K562 (cell line): ENCODE data around the gene FOXN3. TPM values are rescaled to one million over a fixed set of nuclear protein-coding genes. Genes with fewer than 3 reads are reported as not detected.

Experiments used
- ATAC-seq: fragments of 200-7000 bp; cut with Tn5 transposase; 3 replicates; pipeline ENCODE4 v1.9.1; 2020; ENCODE audit warnings: moderate library complexity
- BruUV-seq: library from RNA; stranded (reverse); fragments of 400-500 nt; replicated peaks from 2 replicates; lab custom pipeline; 2021; lab: Mats Ljungman, UMichigan
- CTCF ChIA-PET: fragments of 300-600 bp; formaldehyde crosslinking; extraction: SDS; loops from one replicate; lab custom pipeline; 2021; ENCODE audit warnings: low intra/inter-chr PET ratio; lab: Yijun Ruan, JAX
- POLR2A ChIA-PET: fragments of 300-600, 350-650 bp; sonication (Branson Sonifier 250); formaldehyde crosslinking; extraction: SDS; loops from one replicate; lab custom pipeline; 2021; ENCODE audit warnings: antibody characterized with exemption, inconsistent platforms; lab: Yijun Ruan, JAX
- DNase-seq, 4 experiments: peaks; one replicate each; pipeline versions ENCODE4 v3.0.0 to v3.0.0-alpha.2; 2011 to 2018; ENCODE audit warnings: low spot score in 3 of 4, mixed read lengths in 3 of 4; ENCODE audit errors: extremely low read depth in 1 of 4
- FAIRE-seq: peaks from 2 replicates; lab custom pipeline; 2011; peaks lifted over from hg19 to GRCh38; lab: Jason Lieb, UNC
- H2AFZ ChIP-seq: 2 replicates; pipeline ENCODE4 v1.6.0; 2011; ENCODE audit warnings: low read depth, low read length, control low read depth, inconsistent platforms
- H3K27ac ChIP-seq: fragments of 200-600 bp; 3 replicates; pipeline ENCODE4 v1.8.0; 2011; ENCODE audit warnings: low read depth, mild to moderate bottlenecking, control low read depth, inconsistent platforms, low read length, moderate library complexity, mixed read lengths; ENCODE audit errors: extremely low read depth
- H3K27me3 ChIP-seq, 2 experiments: fragments of 300-600 bp in 1 of 2; 2 replicates in 1 of 2; 3 replicates in 1 of 2; pipeline versions ENCODE4 v1.6.0 to v1.8.0; 2011; ENCODE audit warnings: inconsistent platforms in 2 of 2, low read length in 2 of 2, mild to moderate bottlenecking in 1 of 2, mixed read lengths in 1 of 2, moderate library complexity in 1 of 2; ENCODE audit not compliant: control insufficient read depth in 2 of 2, insufficient read depth in 2 of 2
- H3K36me3 ChIP-seq: fragments of 300-600 bp; 3 replicates; pipeline ENCODE4 v1.8.0; 2011; ENCODE audit warnings: mild to moderate bottlenecking, low read length, inconsistent platforms; ENCODE audit not compliant: control insufficient read depth, insufficient read depth
- H3K4me1 ChIP-seq, 2 experiments: fragments of 200-600 bp in 1 of 2; replicated peaks in 1 of 2; 2 replicates in 1 of 2; 3 replicates in 1 of 2; pipeline versions ENCODE4 v1.5.1 to v1.8.0; 2011; ENCODE audit warnings: inconsistent platforms in 2 of 2, low read length in 2 of 2, mild to moderate bottlenecking in 1 of 2, mixed read lengths in 1 of 2, moderate library complexity in 1 of 2; ENCODE audit not compliant: control insufficient read depth in 2 of 2, insufficient read depth in 2 of 2
- H3K4me2 ChIP-seq: 2 replicates; pipeline ENCODE4 v1.6.1; 2011; ENCODE audit warnings: low read length, control low read depth, inconsistent platforms, mixed read lengths; ENCODE audit not compliant: insufficient read depth
- H3K4me3 ChIP-seq: fragments of 200-600 bp; sonication (generic), shearing (Covaris generic); 2 replicates; pipeline ENCODE4 v1.5.1; 2016; ENCODE audit warnings: control low read depth, inconsistent platforms
- H3K79me2 ChIP-seq: fragments of 200-600 bp; 3 replicates; pipeline ENCODE4 v1.8.0; 2011; ENCODE audit warnings: low read length, inconsistent platforms; ENCODE audit not compliant: control insufficient read depth, insufficient read depth
- H3K9ac ChIP-seq, 2 experiments: 2 replicates each; pipeline versions ENCODE4 v1.6.0 to v1.6.1; 2011; ENCODE audit warnings: low read depth in 2 of 2, low read length in 2 of 2, control low read depth in 1 of 2, inconsistent platforms in 1 of 2, mild to moderate bottlenecking in 1 of 2, mixed read lengths in 1 of 2; ENCODE audit not compliant: insufficient read depth in 1 of 2
- H3K9me1 ChIP-seq: one replicate; pipeline ENCODE4 v1.6.0; 2011; ENCODE audit warnings: inconsistent platforms, mild to moderate bottlenecking, low read length, moderate library complexity; ENCODE audit not compliant: control insufficient read depth, insufficient read depth
- H3K9me3 ChIP-seq: replicated peaks from 2 replicates; pipeline ENCODE4 v1.5.1; 2011; ENCODE audit warnings: low read depth, low read length, inconsistent platforms; ENCODE audit not compliant: control insufficient read depth, insufficient read depth
- H4K20me1 ChIP-seq: replicated peaks from 2 replicates; pipeline ENCODE4 v1.6.1; 2011; ENCODE audit warnings: low read length, inconsistent platforms, mixed read lengths; ENCODE audit not compliant: control insufficient read depth, insufficient read depth
- BRF1 ChIP-seq: IDR thresholded peaks from 3 replicates; pipeline ENCODE4 v1.6.1; 2011; ENCODE audit warnings: borderline replicate concordance, mild to moderate bottlenecking; ENCODE audit not compliant: insufficient read length; ENCODE audit errors: extremely low read depth
- DPF2 ChIP-seq: fragments of 450-650 bp; IDR thresholded peaks from 2 replicates; pipeline ENCODE4 v1.6.1; 2016
- EP400 ChIP-seq: fragments of 450-650 bp; IDR thresholded peaks from 2 replicates; pipeline ENCODE4 v1.6.1; 2017; ENCODE audit warnings: antibody characterized with exemption, mild to moderate bottlenecking, moderate library complexity
- ETV5 ChIP-seq: sonication (generic); formaldehyde crosslinking; IDR thresholded peaks from 2 replicates; pipeline ENCODE4 v1.4.0; 2020; ENCODE audit warnings: low read depth, mild to moderate bottlenecking, missing genetic modification reagents
- GTF2B ChIP-seq: IDR thresholded peaks from 2 replicates; pipeline ENCODE4 v1.6.1; 2011; ENCODE audit not compliant: insufficient read length; ENCODE audit errors: extremely low read depth
- JUN ChIP-seq, 2 experiments: sonication (generic) in 1 of 2; formaldehyde crosslinking in 1 of 2; IDR thresholded peaks; 2 replicates each; pipeline versions ENCODE4 v1.6.1 to v1.8.0; 2012 to 2022; ENCODE audit warnings: borderline replicate concordance in 2 of 2, mild to moderate bottlenecking in 2 of 2, improper control_type of control experiment in 1 of 2, low read depth in 1 of 2, low read length in 1 of 2, missing genetic modification reagents in 1 of 2
- KLF1 ChIP-seq: fragments of 450-650 bp; IDR thresholded peaks from 2 replicates; pipeline ENCODE4 v1.6.1; 2016; ENCODE audit warnings: missing genetic modification characterization, missing compliant biosample characterization
- KLF6 ChIP-seq: fragments of 250-450 bp; sonication (Bioruptor Pico); IDR thresholded peaks from 2 replicates; pipeline ENCODE4 v1.4.0; 2020; ENCODE audit warnings: mild to moderate bottlenecking, moderate library complexity, borderline replicate concordance
- MIER1 ChIP-seq: fragments of 450-650 bp; IDR thresholded peaks from 2 replicates; pipeline ENCODE4 v1.6.1; 2016; ENCODE audit warnings: antibody characterized with exemption, mild to moderate bottlenecking, low read depth
- MXI1 ChIP-seq: IDR thresholded peaks from 2 replicates; pipeline ENCODE4 v1.6.1; 2011; ENCODE audit warnings: low read depth, mild to moderate bottlenecking, improper control_type of control experiment, low read length
- MYNN ChIP-seq, 2 experiments: sonication (generic); formaldehyde crosslinking in 1 of 2; IDR thresholded peaks; 2 replicates each; pipeline versions ENCODE4 v1.5.0 to v1.6.1; 2016 to 2020; ENCODE audit warnings: antibody characterized with exemption in 1 of 2, missing genetic modification reagents in 1 of 2
- SAFB2 ChIP-seq: fragments of 200-400 bp; formaldehyde crosslinking; IDR thresholded peaks from 2 replicates; pipeline ENCODE4 v1.6.1; 2018; ENCODE audit warnings: borderline replicate concordance, low read length, low read depth, moderate library complexity; ENCODE audit not compliant: severe bottlenecking
- SMC3 ChIP-seq: conservative IDR thresholded peaks from 2 replicates; pipeline ENCODE4 v1.6.1; 2011; ENCODE audit warnings: low read depth, low read length, improper control_type of control experiment; ENCODE audit not compliant: insufficient read depth
- U2AF1 ChIP-seq: fragments of 200-400 bp; formaldehyde crosslinking; optimal IDR thresholded peaks from 2 replicates; pipeline ENCODE3; 2017; ENCODE audit warnings: mild to moderate bottlenecking, low read depth, low read length, moderate library complexity
- ZNF507 ChIP-seq: conservative IDR thresholded peaks from 2 replicates; pipeline ENCODE4 v1.6.1; 2017; ENCODE audit warnings: missing genetic modification characterization, missing compliant biosample characterization
- ZNF76 ChIP-seq: fragments of 250-450 bp; sonication (Bioruptor Pico); IDR thresholded peaks from 2 replicates; pipeline ENCODE4 v1.4.0; 2020; ENCODE audit warnings: mild to moderate bottlenecking, moderate library complexity, borderline replicate concordance
- WGBS: fragments of 100-300 bp; shearing (Covaris generic); methylation state at CpG from one replicate; pipeline ENCODE4 v1.1.6; 2016; ENCODE audit warnings: low coverage, mixed read lengths; ENCODE audit not compliant: insufficient coverage; ENCODE audit errors: missing lambda C conversion rate; 5-methylcytosine and 5-hydroxymethylcytosine counted together
- in situ Hi-C: fragments of 300-500 bp; cut with MboI; formaldehyde crosslinking; loops from 4 replicates; pipeline ENCODE4 v1.15.0; 2018; ENCODE audit warnings: inconsistent platforms, mixed read lengths
- intact Hi-C: fragments of 100-400 bp; cut with micrococcal nuclease; formaldehyde crosslinking; loops from 2 replicates; pipeline ENCODE4 v1.14.2; 2022
- polyA plus RNA-seq, 8 experiments: library from polyadenylated mRNA; depleted of rRNA in 4 of 8; stranded (reverse) in 5 of 8; unstranded in 3 of 8; fragments of >200 nt; fragmentation: Nextera tagmentation in 2 of 8; fragmentation: Illumina TruSeq in 1 of 8; extraction: Ambion mirVana in 2 of 8; extraction: Trizol in 1 of 8; gene quantifications; 2 replicates each; pipeline versions ENCODE4 v1.2.1 to v1.2.3, GENCODE V29; 2011 to 2014; ENCODE audit warnings: inconsistent platforms in 1 of 8, missing spikeins in 1 of 8
- total RNA-seq, 7 experiments: library from RNA; depleted of rRNA in 6 of 7; stranded (reverse); fragments of >200 nt in 6 of 7; fragmentation: Illumina TruSeq in 2 of 7; extraction: Trizol in 2 of 7; gene quantifications; 2 replicates each; pipeline versions ENCODE4 v1.2.1 to v1.2.3, GENCODE V29; 2011 to 2021; ENCODE audit warnings: low replicate concordance in 1 of 7
- TF ChIP-seq, protein P1 (sequence below): fragments of 200-800 bp; sonication (Bioruptor generic); IDR thresholded peaks from 2 replicates; pipeline ENCODE4 v1.6.1; 2016; ENCODE audit warnings: missing genetic modification characterization, missing compliant biosample characterization

Gene FOXN3
- total and polyA plus RNA-seq, 9 of the 15 experiments (the other 6 are each of a cell fraction or from before 2014, with no cell fraction given), result 0.07 to 1.3 (median 0.40) TPM

GRCh38 chr14:89457007-89457406 is 40.0 kb upstream of the FOXN3 start:
- no peak for DNase-seq
- Histone ChIP-seq H3K27ac (no peak overlapping the region), H3K4me2 (no peak overlapping the region), H3K4me1 (no peaks in the 10 kb centered on the region; a peak in 1 of 5 replicates), H3K9ac (no peak overlapping the region), H3K79me2 (no peaks in the 10 kb centered on the region), H2AFZ (no peak overlapping the region), H3K36me3 (no peaks in the 10 kb centered on the region), H4K20me1 (no peaks in the 10 kb centered on the region), H3K4me3 (no peak overlapping the region), H3K9me3 (no peaks in the 10 kb centered on the region), H3K9me1 (no peaks in the 10 kb centered on the region), H3K27me3 (peaks cover 0 to 14% of the 10 kb centered on the region in 2 experiments; a peak in 3 of 5 replicates)
- CTCF ChIA-PET, result no interaction called here
- POLR2A ChIA-PET, result no interaction called here
- in situ Hi-C loops (no loop called here), intact Hi-C loops (no loop called here)
- BruUV-seq, result no TSS peak
- no peak for FAIRE-seq
- ATAC-seq, result no peak
- WGBS, result 33% methylated on average over 5 of the region's 5 CpGs
- TF ChIP-seq EP400, result no peak
- no peak for TF ChIP-seq KLF1 (tag)
- no peak for TF ChIP-seq ETV5
- TF ChIP-seq, protein P1, sequence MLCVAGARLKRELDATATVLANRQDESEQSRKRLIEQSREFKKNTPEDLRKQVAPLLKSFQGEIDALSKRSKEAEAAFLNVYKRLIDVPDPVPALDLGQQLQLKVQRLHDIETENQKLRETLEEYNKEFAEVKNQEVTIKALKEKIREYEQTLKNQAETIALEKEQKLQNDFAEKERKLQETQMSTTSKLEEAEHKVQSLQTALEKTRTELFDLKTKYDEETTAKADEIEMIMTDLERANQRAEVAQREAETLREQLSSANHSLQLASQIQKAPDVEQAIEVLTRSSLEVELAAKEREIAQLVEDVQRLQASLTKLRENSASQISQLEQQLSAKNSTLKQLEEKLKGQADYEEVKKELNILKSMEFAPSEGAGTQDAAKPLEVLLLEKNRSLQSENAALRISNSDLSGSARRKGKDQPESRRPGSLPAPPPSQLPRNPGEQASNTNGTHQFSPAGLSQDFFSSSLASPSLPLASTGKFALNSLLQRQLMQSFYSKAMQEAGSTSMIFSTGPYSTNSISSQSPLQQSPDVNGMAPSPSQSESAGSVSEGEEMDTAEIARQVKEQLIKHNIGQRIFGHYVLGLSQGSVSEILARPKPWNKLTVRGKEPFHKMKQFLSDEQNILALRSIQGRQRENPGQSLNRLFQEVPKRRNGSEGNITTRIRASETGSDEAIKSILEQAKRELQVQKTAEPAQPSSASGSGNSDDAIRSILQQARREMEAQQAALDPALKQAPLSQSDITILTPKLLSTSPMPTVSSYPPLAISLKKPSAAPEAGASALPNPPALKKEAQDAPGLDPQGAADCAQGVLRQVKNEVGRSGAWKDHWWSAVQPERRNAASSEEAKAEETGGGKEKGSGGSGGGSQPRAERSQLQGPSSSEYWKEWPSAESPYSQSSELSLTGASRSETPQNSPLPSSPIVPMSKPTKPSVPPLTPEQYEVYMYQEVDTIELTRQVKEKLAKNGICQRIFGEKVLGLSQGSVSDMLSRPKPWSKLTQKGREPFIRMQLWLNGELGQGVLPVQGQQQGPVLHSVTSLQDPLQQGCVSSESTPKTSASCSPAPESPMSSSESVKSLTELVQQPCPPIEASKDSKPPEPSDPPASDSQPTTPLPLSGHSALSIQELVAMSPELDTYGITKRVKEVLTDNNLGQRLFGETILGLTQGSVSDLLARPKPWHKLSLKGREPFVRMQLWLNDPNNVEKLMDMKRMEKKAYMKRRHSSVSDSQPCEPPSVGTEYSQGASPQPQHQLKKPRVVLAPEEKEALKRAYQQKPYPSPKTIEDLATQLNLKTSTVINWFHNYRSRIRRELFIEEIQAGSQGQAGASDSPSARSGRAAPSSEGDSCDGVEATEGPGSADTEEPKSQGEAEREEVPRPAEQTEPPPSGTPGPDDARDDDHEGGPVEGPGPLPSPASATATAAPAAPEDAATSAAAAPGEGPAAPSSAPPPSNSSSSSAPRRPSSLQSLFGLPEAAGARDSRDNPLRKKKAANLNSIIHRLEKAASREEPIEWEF (CRISPR knock-in tag), result no peak
- no peak for TF ChIP-seq MXI1
- TF ChIP-seq KLF6 (CRISPR knock-in tag), result no peak
- no peak for TF ChIP-seq MIER1
- no peak for TF ChIP-seq ZNF507 (tag)
- no peak for TF ChIP-seq SMC3
- TF ChIP-seq U2AF1, result no peak
- no peak for TF ChIP-seq SAFB2
- TF ChIP-seq BRF1, result no peak
- no peak for TF ChIP-seq DPF2
- TF ChIP-seq ZNF76 (CRISPR knock-in tag), result no peak
- no peak for TF ChIP-seq JUN (IDR thresholded peaks at IDR 0.05; ENCODE audit: borderline replicate concordance, low read depth, low read length)
- no peak for TF ChIP-seq JUN (CRISPR knock-in tag; IDR thresholded peaks at IDR 0.05; ENCODE audit: borderline replicate concordance)
- TF ChIP-seq GTF2B, result no peak
- no peak for TF ChIP-seq MYNN (IDR thresholded peaks at IDR 0.05)
- no peak for TF ChIP-seq MYNN (CRISPR knock-in tag; IDR thresholded peaks at IDR 0.05)
